ENCODE measurements around the gene ADAM15. TPM values are rescaled to one million over a fixed set of nuclear protein-coding genes. Genes with fewer than 3 reads are reported as not detected.

Gene ADAM15
- total RNA-seq, 2 experiments from 2014 or later: 17.2 to 20.1 TPM

GRCh38 chr1:155030899-155031298 lies 20.2 kb upstream of the ADAM15 start:
- POLR2A ChIA-PET: no interaction called here
- Mint-ChIP-seq H3K4me1 (ENCODE audit: low read depth) (no peaks in the 10 kb centered on the region), H3K4me3 (no peak overlapping the region), H3K27ac (no peak overlapping the region), H3K36me3 (ENCODE audit: low read depth) (no peaks in the 10 kb centered on the region), H3K9me3 (no peaks in the 10 kb centered on the region), H3K27me3 (no peaks in the 10 kb centered on the region)
- CTCF ChIA-PET: no interaction called here
- no peak overlapping the region for H3K4me3 ChIP-seq (ENCODE audit: low read length)
- DNase-seq: no peak
- no peak overlapping the region for H3K27ac ChIP-seq (ENCODE audit: low read depth in 1 of 2, low read length in 2 of 2)
- H3K36me3 ChIP-seq (ENCODE audit: insufficient read depth, low read length): no peaks in the 10 kb centered on the region
- no peak for TF ChIP-seq CTCF (IDR thresholded peaks at IDR 0.05)
- H3K27me3 ChIP-seq (ENCODE audit: control insufficient read depth in 1 of 2, insufficient read depth in 2 of 2, low read length in 2 of 2): no peaks in the 10 kb centered on the region
- H3K4me1 ChIP-seq (ENCODE audit: insufficient read depth, low read length): no peaks in the 10 kb centered on the region
- intact Hi-C loops (cut with DNase I, micrococcal nuclease): loop anchor here in 1 of 2 experiments (10.0 kb wide), 1 partner anchor 124 kb away; no protein-coding TSS in a partner anchor
- no peaks in the 10 kb centered on the region for H3K9me3 ChIP-seq (ENCODE audit: control insufficient read depth in 1 of 2, insufficient read depth in 1 of 2, low read length in 2 of 2)
- ATAC-seq (ENCODE audit: poor library complexity): no peak

GRCh38 chr1:155032886-155033285 lies 18.2 kb upstream of the ADAM15 start:
- CTCF ChIA-PET: interaction anchor here (1.1 kb wide), 1 partner anchor 18 kb away, joined by 3 read pairs; the partner anchor contains the start of gene ADAM15
- ATAC-seq (ENCODE audit: poor library complexity) (no peak), DNase-seq (no peak)
- H3K4me1 ChIP-seq (ENCODE audit: insufficient read depth, low read length): no peaks in the 10 kb centered on the region
- H3K36me3 ChIP-seq (ENCODE audit: insufficient read depth, low read length): no peaks in the 10 kb centered on the region
- no peaks in the 10 kb centered on the region for H3K27me3 Mint-ChIP-seq
- no peak overlapping the region for H3K4me3 ChIP-seq (ENCODE audit: low read length)
- H3K27ac Mint-ChIP-seq: no peak overlapping the region
- H3K4me3 Mint-ChIP-seq: no peak overlapping the region
- no peaks in the 10 kb centered on the region for H3K4me1 Mint-ChIP-seq (ENCODE audit: low read depth)
- no peaks in the 10 kb centered on the region for H3K9me3 ChIP-seq (ENCODE audit: control insufficient read depth in 1 of 2, insufficient read depth in 1 of 2, low read length in 2 of 2)
- H3K27ac ChIP-seq (ENCODE audit: low read depth in 1 of 2, low read length in 2 of 2): no peak overlapping the region
- intact Hi-C loops (cut with DNase I, micrococcal nuclease): loop anchor here in 1 of 2 experiments (10.0 kb wide), 1 partner anchor 122 kb away; no protein-coding TSS in a partner anchor
- H3K36me3 Mint-ChIP-seq (ENCODE audit: low read depth): no peaks in the 10 kb centered on the region
- no peaks in the 10 kb centered on the region for H3K27me3 ChIP-seq (ENCODE audit: control insufficient read depth in 1 of 2, insufficient read depth in 2 of 2, low read length in 2 of 2)
- no peak for TF ChIP-seq CTCF (IDR thresholded peaks at IDR 0.05)
- H3K9me3 Mint-ChIP-seq: no peaks in the 10 kb centered on the region
- POLR2A ChIA-PET: no interaction called here

- H3K27ac Mint-ChIP-seq: no peak within 1 kb of the TSS
- no peaks in the 10 kb centered on the region for H3K9me3 Mint-ChIP-seq
- Histone ChIP-seq H3K9me3 (ENCODE audit: control insufficient read depth in 1 of 2, insufficient read depth in 1 of 2, low read length in 2 of 2) (no peaks in the 10 kb centered on the region), H3K27ac (ENCODE audit: low read depth in 1 of 2, low read length in 2 of 2) (no peak within 1 kb of the TSS), H3K4me1 (ENCODE audit: insufficient read depth, low read length) (no peaks in the 10 kb centered on the region), H3K36me3 (ENCODE audit: insufficient read depth, low read length) (no peaks in the 10 kb centered on the region), H3K27me3 (ENCODE audit: control insufficient read depth in 1 of 2, insufficient read depth in 2 of 2, low read length in 2 of 2) (no peaks in the 10 kb centered on the region), H3K4me3 (ENCODE audit: low read length) (no peak within 1 kb of the TSS)
- intact Hi-C loops (cut with DNase I, micrococcal nuclease): loop anchor here in 1 of 2 experiments (10.0 kb wide), 1 partner anchor 121 kb away; no protein-coding TSS in a partner anchor
- ChIA-PET CTCF (interaction anchor here (1.1 kb wide), 1 partner anchor 17 kb away, joined by 3 read pairs; the partner anchor contains the start of gene ADAM15), POLR2A (no interaction called here)
- no peaks in the 10 kb centered on the region for H3K27me3 Mint-ChIP-seq
- TF ChIP-seq CTCF (IDR thresholded peaks at IDR 0.05): no peak
- no peak for DNase-seq
- no peaks in the 10 kb centered on the region for H3K4me1 Mint-ChIP-seq (ENCODE audit: low read depth)
- ATAC-seq (ENCODE audit: poor library complexity): no peak
- no peaks in the 10 kb centered on the region for H3K36me3 Mint-ChIP-seq (ENCODE audit: low read depth)
- H3K4me3 Mint-ChIP-seq: no peak within 1 kb of the TSS
Measured at GRCh38 chr1:155033524-155033923, 17.6 kb upstream of the ADAM15 start, which contains the start of the genes DCST1 and DCST2. DCST1 (plus strand) TSS chr1:155033824; CDS start chr1:155034037, 213 bp downstream. DCST2 (minus strand) TSS chr1:155033781; CDS start chr1:155033701, 80 bp downstream.

Measured in CD4-positive, alpha-beta T cell (primary cell).